ENCODE measurements around the gene YAF2.

GRCh38 chr12:42285431-42285830 lies 47.4 kb upstream of the YAF2 start:
- TF ChIP-seq CTCF (IDR thresholded peaks at IDR 0.05) (no peak), POLR2A (IDR thresholded peaks at IDR 0.05) (no peak)

Data from body of pancreas (tissue), 4 donors.